ENCODE results near the gene EEF1G.

DNA sequence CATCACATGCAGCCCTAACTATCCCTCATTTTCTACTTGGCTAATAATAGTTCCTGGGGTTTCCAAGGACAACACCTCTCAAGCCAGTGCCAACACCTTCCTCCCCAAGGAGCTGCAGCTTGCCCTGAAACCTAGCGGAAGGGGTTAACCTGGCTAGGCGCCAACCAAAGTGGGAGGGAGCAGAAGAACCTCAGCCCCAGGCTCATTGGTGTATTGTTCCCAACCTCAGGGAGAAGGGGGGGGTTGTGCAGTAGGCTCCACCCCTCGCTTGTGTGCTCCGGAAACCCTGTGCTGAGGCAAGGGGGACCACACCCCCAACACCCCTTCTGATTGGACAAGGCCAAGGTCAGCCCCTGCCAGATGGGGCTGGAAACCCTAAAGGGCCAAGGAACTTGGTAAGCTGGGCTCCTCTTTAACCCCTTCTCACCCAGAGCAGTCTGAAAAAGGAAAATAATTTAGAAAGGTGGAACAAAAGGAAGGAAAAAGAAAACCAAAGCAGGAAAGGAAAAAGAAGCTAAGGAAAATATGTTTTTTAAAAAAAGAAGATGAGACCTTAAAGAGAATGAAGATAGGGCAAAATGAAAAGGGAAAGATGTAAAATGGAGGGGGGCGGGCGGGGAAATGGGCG lies 25.5 kb upstream of the EEF1G start:
- TF ChIP-seq, protein P1, sequence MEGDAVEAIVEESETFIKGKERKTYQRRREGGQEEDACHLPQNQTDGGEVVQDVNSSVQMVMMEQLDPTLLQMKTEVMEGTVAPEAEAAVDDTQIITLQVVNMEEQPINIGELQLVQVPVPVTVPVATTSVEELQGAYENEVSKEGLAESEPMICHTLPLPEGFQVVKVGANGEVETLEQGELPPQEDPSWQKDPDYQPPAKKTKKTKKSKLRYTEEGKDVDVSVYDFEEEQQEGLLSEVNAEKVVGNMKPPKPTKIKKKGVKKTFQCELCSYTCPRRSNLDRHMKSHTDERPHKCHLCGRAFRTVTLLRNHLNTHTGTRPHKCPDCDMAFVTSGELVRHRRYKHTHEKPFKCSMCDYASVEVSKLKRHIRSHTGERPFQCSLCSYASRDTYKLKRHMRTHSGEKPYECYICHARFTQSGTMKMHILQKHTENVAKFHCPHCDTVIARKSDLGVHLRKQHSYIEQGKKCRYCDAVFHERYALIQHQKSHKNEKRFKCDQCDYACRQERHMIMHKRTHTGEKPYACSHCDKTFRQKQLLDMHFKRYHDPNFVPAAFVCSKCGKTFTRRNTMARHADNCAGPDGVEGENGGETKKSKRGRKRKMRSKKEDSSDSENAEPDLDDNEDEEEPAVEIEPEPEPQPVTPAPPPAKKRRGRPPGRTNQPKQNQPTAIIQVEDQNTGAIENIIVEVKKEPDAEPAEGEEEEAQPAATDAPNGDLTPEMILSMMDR (IDR thresholded peaks at IDR 0.05): no peak
- no peak for TF ChIP-seq POLR2A (IDR thresholded peaks at IDR 0.05)
